Measurements from ENCODE around the gene MITF. TPM values are rescaled to one million over a fixed set of nuclear protein-coding genes. Genes with fewer than 3 reads are reported as not detected.

MITF gene
- total and polyA plus RNA-seq, 2 donors (not counting 1 experiment from before 2014, with no cell fraction given), result 0.10 TPM; not detected in 1

DNA sequence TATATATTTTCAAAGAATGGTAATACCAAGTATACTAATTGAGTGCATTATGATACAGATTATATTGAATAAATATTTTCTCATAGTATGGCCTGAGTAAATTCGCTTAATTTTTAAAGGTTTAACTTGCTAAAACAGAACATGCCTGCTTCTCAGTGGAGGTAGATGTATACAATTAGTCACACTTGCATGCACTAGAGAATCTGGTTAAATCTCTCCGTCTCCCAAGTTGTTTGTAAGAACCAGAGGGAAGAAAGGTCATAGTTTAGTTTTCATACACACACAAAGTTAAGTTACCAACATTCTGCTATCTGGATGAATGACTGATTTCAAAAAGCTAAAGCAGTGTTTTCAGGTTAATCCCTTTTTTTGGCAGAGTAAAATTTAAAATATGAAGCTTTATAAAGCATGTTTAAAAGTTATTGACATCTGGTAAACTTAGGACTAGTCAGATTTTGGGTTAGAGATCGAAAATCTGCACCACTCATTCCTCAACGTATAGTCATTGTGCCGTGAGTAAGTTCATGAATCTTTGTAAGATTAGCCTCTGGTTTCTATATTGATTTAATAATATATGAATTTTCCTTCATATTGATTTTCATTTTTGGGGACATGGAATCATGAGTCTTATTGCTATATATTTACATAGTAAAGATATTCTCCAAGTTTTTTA, 142.6 kb downstream of the MITF start:
- no peak for TF ChIP-seq EZH2 (IDR thresholded peaks at IDR 0.05; ENCODE audit: borderline replicate concordance, insufficient read depth, low read depth, low read length, poor library complexity, severe bottlenecking)
- TF ChIP-seq, protein P1, sequence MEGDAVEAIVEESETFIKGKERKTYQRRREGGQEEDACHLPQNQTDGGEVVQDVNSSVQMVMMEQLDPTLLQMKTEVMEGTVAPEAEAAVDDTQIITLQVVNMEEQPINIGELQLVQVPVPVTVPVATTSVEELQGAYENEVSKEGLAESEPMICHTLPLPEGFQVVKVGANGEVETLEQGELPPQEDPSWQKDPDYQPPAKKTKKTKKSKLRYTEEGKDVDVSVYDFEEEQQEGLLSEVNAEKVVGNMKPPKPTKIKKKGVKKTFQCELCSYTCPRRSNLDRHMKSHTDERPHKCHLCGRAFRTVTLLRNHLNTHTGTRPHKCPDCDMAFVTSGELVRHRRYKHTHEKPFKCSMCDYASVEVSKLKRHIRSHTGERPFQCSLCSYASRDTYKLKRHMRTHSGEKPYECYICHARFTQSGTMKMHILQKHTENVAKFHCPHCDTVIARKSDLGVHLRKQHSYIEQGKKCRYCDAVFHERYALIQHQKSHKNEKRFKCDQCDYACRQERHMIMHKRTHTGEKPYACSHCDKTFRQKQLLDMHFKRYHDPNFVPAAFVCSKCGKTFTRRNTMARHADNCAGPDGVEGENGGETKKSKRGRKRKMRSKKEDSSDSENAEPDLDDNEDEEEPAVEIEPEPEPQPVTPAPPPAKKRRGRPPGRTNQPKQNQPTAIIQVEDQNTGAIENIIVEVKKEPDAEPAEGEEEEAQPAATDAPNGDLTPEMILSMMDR (IDR thresholded peaks at IDR 0.05), result no peak
- H3K27ac Mint-ChIP-seq, result no peak overlapping the region
- Histone ChIP-seq H3K9ac (ENCODE audit: low read length) (no peak overlapping the region), H3K9me3 (ENCODE audit: control extremely low read depth in 1 of 3, control insufficient read depth in 2 of 3, insufficient read depth in 1 of 3, low read length in 2 of 3) (peaks cover 0 to 3% (median 0%) of the 10 kb centered on the region in 3 donors), H2AFZ (ENCODE audit: insufficient read depth, low read depth, low read length, poor library complexity, severe bottlenecking) (no peak overlapping the region), H3K27ac (ENCODE audit: low read length in 2 of 2) (no peak overlapping the region), H3K4me3 (ENCODE audit: control extremely low read depth in 1 of 5, extremely low read depth in 1 of 5, insufficient read depth in 1 of 5, low read depth in 2 of 5, low read length in 4 of 5) (no peak overlapping the region), H3K79me2 (ENCODE audit: control insufficient read depth, insufficient read depth, low read length) (no peaks in the 10 kb centered on the region), H3K4me1 (ENCODE audit: control insufficient read depth in 2 of 2, insufficient read depth in 2 of 2, low read length in 2 of 2) (no peaks in the 10 kb centered on the region), H3K4me2 (replicated peaks; ENCODE audit: low read depth, low read length, poor library complexity, severe bottlenecking) (no peak overlapping the region), H3K36me3 (replicated peaks in 1 of 2; ENCODE audit: control extremely low read depth in 1 of 2, control insufficient read depth in 1 of 2, extremely low read depth in 1 of 2, insufficient read depth in 2 of 2, low read length in 1 of 2) (no peaks in the 10 kb centered on the region), H3K27me3 (replicated peaks in 1 of 4; ENCODE audit: control extremely low read depth in 1 of 4, control insufficient read depth in 3 of 4, insufficient read depth in 4 of 4, low read length in 3 of 4) (no peaks in the 10 kb centered on the region), H4K20me1 (ENCODE audit: control insufficient read depth, insufficient read depth, low read length, poor library complexity, severe bottlenecking) (no peaks in the 10 kb centered on the region)
- CTCF ChIA-PET, result interaction anchor here (0.9 kb wide), 1 partner anchor 16 kb away, joined by 3 read pairs; no protein-coding TSS in a partner anchor
- no peak overlapping the region for H3K4me3 Mint-ChIP-seq
- DNase-seq (no peak), ATAC-seq (ENCODE audit: low read depth) (no peak)
- no CpG with 5 or more reads among the region's 5 CpGs for WGBS (ENCODE audit: insufficient coverage)
- peaks cover 15% of the 10 kb centered on the region for H3K4me1 Mint-ChIP-seq
- POLR2A ChIA-PET, result no interaction called here
- intact Hi-C loops (cut with micrococcal nuclease), result no loop called here
- H3K9me3 Mint-ChIP-seq (ENCODE audit: insufficient read depth), result no peaks in the 10 kb centered on the region
- no peaks in the 10 kb centered on the region for H3K27me3 Mint-ChIP-seq

DNA sequence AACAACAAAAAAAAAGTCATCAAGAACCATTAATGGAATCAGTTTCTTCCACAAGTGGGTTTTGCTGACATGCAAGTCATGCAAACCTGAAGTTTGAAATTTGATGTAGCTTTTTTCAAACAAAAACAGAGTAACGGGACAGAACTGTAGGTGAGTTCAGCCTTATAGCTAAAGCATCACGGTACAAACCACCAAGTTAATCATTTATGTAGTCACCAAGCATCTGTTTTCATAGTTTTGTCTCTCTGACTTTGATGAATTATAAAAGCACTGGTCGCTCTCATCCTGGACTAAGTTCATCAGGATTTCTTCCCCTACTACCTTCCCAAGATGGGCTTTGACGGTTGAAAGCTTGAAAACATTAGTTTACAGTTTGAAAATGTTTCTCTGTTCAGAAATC, 143.3 kb downstream of the MITF start:
- WGBS (ENCODE audit: insufficient coverage), result no CpG with 5 or more reads among the region's 4 CpGs
- peaks cover 0 to 3% (median 0%) of the 10 kb centered on the region in 3 donors for H3K9me3 ChIP-seq (ENCODE audit: control extremely low read depth in 1 of 3, control insufficient read depth in 2 of 3, insufficient read depth in 1 of 3, low read length in 2 of 3)

More for the DNA sequence above, 143.3 kb downstream of the MITF start:
- Mint-ChIP-seq H3K4me3 (no peak overlapping the region), H3K9me3 (ENCODE audit: insufficient read depth) (no peaks in the 10 kb centered on the region), H3K27ac (no peak overlapping the region), H3K27me3 (no peaks in the 10 kb centered on the region), H3K4me1 (peaks cover 15% of the 10 kb centered on the region)
- H2AFZ ChIP-seq (ENCODE audit: insufficient read depth, low read depth, low read length, poor library complexity, severe bottlenecking), result no peak overlapping the region
- H3K4me1 ChIP-seq (ENCODE audit: control insufficient read depth in 2 of 2, insufficient read depth in 2 of 2, low read length in 2 of 2), result no peaks in the 10 kb centered on the region
- no peaks in the 10 kb centered on the region for H3K79me2 ChIP-seq (ENCODE audit: control insufficient read depth, insufficient read depth, low read length)
- H3K27me3 ChIP-seq (replicated peaks in 1 of 4; ENCODE audit: control extremely low read depth in 1 of 4, control insufficient read depth in 3 of 4, insufficient read depth in 4 of 4, low read length in 3 of 4), result no peaks in the 10 kb centered on the region
- ATAC-seq (ENCODE audit: low read depth), result no peak
- no peaks in the 10 kb centered on the region for H4K20me1 ChIP-seq (ENCODE audit: control insufficient read depth, insufficient read depth, low read length, poor library complexity, severe bottlenecking)
- DNase-seq, result no peak
- H3K36me3 ChIP-seq (replicated peaks in 1 of 2; ENCODE audit: control extremely low read depth in 1 of 2, control insufficient read depth in 1 of 2, extremely low read depth in 1 of 2, insufficient read depth in 2 of 2, low read length in 1 of 2), result no peaks in the 10 kb centered on the region
- H3K9ac ChIP-seq (ENCODE audit: low read length), result no peak overlapping the region
- CTCF ChIA-PET, result interaction anchor here (0.9 kb wide), 1 partner anchor 17 kb away, joined by 3 read pairs; no protein-coding TSS in a partner anchor
- H3K4me3 ChIP-seq (ENCODE audit: control extremely low read depth in 1 of 5, extremely low read depth in 1 of 5, insufficient read depth in 1 of 5, low read depth in 2 of 5, low read length in 4 of 5), result no peak overlapping the region
- TF ChIP-seq, protein P1 (IDR thresholded peaks at IDR 0.05), result no peak
- TF ChIP-seq EZH2 (IDR thresholded peaks at IDR 0.05; ENCODE audit: borderline replicate concordance, insufficient read depth, low read depth, low read length, poor library complexity, severe bottlenecking), result no peak
- H3K4me2 ChIP-seq (replicated peaks; ENCODE audit: low read depth, low read length, poor library complexity, severe bottlenecking), result no peak overlapping the region
- intact Hi-C loops (cut with micrococcal nuclease), result no loop called here
- no peak overlapping the region for H3K27ac ChIP-seq (ENCODE audit: low read length in 2 of 2)
- POLR2A ChIA-PET, result no interaction called here
